HG03064 (cell line): ENCODE results near the gene HOXA1.

Source experiments
- ATAC-seq: cut with Tn5 transposase; IDR thresholded peaks from one replicate; pipeline ENCODE4 v1.9.1; 2021; ENCODE audit warnings: low read depth; ENCODE audit not compliant: unreplicated experiment

HOXA1 gene

DNA sequence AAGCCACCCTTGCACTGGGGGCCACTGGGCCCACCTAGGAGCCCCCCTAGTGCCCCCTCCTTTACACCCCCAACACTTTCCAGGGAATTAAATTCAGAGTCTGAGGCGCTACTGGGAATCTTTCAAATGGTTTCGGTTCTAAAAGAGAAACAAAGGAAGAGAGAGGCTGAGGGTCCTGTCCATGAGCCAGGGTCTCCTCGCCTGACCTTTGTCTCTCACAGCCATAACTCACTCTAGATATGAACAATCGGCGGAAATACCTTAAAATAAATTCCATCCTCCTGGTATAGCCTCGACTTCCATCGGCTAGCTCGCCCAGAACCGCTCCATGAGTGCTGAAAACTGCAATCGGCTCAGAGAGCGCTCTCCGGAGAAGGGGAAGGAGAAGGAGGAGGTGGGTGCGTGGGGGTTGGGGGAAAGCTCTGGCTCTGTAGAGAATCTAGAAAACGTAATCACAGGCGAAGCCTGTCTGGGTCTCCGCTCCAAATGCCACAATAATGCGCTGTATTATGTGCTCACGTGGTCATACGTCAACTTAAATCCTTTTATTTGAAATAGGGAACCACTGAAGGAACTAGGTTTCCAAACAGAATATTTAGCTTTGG is 22.2 kb upstream of the HOXA1 start:
- ATAC-seq, result no peak

DNA sequence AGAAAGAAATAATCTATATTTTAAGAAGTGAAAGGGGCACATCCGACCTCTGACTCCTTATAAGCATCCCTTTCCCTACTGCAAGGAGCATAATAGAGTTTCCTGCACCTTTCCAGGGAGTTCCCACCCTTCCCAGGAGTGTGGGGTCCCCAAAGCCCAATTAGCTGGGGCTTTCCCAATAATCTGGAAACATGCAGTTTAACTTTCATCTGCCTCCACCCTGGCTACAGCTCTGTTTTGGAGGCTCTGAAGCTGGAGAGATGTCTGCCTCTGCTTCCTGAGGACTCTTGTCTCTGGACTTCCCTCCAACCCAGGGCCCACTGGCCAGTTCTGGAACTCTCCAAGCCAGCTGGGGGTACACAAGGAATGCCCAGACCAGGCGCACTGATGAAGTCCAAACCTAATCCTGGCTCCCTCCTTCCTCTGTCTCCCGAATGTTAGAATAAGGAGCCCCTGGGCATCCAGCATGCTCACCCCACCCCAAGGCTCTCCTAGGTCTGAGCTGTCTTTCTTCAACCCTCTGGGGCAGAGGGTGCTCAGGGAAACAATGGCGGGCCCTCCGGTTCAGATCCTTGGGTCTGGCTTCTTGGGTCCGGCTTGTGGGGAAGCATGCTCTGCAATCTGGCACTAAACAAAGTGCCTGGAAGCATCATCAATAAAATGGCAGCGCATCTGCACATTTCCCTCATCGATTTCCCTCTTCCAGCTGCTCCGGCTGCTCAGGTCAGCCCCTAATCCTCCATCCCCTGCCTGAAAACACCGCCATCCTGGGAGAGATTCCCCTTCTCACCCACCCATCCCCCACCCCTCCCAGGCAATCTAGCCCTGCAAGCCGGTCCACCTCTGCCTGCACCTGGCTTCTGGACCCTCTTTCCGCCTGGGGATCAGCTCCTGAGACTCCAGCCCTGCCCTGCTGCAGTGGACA is 21.4 kb upstream of the HOXA1 start:
- no peak for ATAC-seq

DNA sequence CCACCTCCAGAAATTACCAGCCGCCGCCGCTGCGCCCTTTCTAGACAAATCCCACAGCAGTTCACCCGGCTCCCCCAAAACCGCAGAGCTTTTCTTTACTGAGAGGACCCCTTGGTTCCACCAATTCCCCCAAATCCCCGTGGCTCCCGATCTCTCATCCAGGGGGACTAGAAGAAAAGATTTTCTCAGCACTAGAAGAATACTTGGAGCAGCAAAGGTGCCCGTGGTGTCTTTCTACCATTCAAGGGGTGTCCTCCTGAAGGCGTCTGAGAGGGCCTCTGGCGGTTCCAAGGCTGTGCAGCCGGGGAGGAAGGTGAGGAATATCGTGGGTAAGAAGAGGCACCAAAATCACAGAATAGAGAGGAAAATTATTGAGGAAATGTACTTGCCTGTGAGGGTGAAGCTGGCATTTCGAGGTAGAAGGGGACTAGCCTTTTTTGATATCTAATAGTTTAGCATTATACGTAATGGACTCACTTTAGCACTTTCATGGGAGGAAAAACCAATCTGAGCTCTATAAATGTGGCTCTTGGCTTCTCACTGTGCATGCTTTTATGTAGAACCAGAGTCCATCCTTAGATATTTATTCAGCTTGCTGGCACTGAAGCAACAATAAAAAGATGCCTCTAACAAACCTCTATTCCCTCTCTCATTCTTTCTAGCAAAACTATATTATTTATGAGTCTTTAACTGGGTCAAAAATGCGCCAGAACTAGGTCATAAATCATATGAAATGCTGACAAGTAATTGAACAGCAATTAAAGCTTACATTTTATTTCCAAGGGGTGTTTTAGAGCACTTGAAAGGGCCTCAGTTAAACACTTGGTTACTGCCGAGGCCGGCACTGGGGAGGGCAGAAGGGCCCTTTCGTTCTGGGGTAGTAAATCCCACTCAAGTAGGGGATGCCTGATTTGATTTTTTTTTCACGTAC is 20.5 kb upstream of the HOXA1 start:
- no peak for ATAC-seq

DNA sequence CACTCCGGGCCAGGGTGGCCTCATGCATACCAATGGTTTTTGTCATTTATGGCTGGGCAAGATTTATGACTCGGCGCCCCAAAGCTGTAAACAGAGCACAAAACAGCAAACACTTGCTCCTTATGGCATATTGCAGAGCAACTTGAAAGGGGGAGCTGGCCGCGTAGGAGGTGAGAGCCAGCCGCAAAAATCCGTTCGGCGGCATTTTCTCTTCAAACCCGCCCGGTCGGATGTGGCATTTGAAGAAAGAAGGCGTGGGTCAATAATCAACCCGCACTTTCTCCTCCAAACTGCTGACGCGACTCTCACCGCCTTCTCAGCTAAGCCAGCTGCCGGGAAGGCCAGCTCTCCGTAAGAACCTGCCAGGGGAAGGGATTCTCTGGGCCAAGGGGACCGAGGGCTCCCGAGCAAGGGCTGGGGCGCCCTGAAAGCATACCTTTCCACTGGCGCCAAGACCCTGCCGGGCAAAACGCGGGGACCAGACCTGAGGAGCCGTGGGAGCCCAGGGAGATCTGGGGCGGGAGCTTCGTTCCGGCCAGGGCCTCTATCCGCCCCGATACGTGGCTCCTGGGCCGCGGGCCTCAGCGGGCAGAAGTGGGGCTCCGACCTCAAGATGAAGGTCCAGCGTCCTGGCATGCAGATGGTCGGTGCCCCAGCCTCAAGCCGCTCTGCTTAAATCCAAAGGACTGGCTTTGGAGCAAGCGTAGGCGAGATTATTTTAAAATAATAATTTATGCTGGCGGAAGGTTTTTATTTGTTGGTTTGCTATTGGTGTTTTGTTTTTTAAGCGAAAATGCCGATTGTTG is 19.6 kb upstream of the HOXA1 start:
- no peak for ATAC-seq

DNA sequence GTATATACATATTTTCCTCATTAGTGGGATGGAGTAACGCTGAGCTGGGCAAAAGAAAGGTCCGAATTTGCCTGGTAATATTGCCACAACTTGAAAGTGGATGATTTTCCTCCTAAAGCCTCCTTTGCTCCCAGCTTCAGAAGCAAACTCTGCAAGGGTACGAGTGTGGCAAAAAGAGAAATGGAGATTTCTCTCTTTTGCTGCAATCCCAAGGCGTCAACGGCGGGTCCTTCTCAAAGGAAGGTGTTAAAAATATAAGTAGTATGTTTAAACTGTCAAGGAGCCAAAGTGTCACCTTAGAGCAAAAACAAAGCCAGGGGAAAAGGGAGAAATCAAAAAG is 19.1 kb upstream of the HOXA1 start:
- no peak for ATAC-seq

DNA sequence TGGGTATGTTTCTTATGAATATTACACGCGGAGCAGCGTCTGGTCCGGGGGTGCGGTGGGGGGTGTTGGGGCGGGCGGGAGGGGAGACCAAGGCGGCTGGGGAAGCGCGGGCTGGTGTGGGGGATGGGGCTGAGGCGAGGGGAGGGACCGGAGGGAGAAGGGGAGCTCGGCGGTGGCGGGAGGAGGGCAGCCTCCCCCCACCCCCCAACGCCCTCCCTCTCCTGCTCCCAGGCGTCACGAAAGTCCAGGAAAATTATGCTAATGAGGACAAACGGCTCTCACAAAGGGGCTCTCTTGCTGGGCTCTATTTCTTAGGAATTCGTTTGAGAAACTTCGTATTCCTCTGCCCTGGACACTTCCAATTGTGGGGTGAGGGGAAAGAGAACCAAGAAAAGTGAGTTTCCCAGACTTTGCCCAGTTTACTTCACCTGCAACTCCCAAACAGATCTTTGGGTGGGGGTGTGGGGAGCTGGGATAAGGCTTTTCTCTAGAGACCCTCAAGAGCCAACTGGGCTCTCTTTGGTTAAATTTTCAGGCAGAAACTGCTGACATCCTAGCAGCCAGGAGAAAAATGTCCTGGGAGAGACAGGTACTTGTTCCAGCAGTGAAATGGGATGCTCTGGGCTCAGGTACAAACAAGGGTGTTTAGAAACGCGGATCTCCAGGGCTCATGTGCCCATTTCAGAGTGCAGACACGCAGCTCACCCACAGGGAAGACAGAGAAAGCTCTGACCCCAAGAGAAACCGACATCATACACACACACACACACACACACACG is 18.4 kb upstream of the HOXA1 start:
- ATAC-seq, result no peak

DNA sequence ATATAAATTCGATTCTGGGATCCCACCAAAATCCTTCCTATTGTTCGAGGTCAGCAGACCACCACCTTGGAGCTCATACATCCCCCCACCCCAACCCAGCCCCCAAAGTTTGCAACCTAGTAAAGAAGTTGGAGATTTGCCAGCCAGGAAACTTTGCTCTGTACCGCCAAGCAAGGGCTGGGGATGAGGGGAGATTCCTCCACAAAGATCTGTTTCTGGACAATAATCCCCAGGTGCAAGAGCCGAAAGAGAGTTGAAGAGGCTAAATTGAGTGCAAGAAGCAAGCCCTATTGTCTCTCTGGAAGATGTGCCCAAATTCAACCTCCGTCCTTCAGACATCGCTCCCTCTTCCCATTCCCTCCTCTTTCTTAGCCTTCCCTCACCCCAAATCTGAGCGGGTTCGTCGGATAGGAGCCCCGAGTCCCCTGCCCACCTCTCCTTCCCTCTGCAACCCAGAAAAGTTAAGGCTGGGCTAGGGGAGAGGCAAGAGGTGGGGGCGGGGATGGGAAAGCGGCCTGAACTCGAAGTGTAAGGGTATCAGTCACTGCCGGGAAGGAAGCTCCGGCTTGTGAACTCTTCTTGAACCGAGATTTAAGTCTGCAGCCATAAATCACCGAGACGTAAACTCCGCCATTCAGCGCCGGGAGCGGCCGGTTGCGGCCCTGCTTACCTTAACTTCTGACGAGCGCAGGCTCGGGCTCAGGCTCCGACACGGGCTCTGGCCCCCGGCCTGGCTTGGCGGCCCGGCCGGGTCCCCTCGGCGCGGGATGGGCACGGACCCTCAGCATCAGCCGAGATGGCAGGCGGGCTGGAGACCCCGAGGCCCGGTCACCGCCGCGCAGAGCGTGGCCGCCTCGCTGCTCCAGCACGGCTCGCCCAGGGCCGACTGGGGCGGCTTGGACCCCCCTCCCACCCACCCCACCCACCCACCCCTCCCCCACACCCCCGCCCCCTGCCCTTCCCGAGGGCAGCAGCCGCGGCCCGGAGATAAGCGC is 17.5 kb upstream of the HOXA1 start:
- ATAC-seq, result no peak

DNA sequence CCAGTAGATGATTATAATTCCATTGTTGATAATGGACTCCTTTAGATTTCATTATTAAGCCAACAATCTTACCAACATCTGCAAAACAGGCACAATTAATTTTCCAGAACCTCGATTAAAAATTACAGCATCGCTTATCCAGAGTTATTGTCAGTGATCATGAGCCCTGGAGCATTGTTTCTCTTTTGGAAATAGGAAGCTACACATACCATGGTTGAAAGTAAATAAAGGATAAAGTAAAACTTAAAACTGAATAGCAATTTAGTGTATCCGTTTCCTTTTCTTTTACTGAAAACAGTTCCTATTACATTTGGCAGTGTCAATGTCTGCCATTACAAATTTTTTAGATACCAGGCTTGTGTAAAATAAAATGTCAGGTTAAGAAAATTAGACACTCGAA is 16.6 kb upstream of the HOXA1 start:
- ATAC-seq, result no peak

DNA sequence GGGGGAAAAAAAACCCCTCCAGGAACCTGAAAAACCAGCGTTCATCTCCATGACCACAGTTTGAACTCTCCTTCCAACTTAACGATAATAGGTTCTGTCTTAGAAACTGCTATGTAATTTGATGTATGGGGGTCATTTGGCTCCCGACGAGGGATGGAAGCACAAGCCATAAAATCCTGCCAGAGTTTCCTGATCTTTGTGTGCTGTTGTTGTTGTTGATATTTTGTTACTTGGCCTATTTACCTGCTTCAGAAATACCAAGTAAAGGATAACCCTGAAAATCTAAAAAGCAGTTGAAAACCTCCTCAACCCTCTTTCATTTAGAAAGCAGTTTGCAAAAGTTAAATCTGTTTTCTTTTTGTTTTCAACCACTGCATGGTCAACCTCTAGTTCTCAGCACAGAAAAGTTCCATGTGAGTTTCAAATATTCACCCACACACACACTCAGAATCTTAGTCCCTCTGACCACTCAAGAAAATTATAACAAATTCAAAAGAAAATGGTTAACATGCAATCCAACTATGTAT is 16.0 kb upstream of the HOXA1 start:
- no peak for ATAC-seq

DNA sequence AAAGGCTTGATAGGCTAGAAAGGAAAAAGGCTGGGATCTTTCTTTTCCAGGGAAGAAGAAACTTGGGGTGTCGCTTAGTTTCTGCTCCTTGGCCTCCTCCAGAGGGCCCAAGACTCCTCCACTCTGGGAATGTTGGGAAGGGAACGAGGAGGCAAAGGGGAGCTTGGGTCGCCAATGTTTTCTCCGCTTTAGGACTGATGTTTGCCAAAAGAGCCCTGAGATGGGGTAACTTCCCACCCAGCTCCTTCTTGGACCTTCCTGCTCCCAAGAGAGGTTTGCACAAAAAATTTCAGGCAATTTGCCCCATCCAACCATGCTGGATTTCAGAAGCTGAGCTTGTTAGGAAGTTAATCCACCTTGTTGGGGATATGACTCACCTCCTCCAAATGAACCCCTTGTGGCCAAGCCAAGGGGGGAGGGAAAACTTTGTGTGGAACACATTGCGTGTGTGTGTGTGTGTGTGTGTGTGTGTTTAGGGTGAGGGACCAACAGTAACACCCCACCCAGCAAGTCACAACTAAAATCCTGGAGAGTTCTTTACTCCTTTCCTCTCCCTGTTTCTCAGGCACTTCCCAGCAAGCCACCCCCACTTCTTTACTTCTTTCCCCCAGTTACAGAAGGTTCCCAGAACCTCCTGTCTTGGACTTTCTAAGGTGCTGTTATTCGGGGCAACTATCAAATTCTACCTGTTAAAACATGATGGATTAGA is 15.4 kb upstream of the HOXA1 start:
- ATAC-seq, result no peak

DNA sequence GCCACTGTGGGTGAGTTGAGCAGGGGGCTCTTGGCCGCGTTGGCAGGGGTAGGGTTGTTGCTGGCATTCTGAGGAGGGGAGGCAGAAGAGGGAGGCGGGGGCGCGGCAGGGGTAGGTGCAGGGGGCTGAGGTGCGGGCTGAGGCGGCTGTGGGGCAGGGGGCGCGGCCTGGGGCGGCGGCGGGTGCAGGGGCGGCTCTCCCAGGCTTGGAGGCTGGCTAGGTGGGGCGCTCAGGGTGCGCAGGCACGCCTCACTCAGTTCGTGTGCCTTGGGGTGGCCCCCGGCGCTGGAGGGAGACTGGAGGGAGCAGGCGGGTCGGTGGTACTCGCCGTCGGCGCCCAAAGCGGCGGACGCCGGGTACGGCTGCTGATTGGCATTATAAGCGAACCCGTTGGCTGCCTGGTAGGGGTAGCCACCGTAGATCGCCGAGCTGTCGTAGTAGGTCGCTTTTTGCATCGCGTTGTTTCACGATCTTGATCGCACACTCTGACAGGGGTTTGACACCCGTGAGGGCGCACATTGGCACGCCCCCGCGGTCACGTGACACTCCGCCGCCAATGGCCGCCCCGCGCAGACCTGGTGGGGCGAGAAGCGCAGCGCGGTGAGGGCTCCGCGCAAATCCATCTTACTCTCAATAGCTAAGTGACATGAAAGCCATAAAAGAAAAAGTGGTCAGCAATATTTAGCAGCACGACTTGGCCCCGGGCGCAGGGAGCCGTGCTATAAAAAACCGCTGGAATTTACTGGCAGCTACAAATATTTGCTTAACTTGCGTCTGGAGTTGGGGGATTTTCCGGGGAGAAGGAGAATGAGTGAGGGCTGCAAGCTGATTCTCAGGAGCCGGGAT is 14.6 kb upstream of the HOXA1 start:
- ATAC-seq, result no peak

DNA sequence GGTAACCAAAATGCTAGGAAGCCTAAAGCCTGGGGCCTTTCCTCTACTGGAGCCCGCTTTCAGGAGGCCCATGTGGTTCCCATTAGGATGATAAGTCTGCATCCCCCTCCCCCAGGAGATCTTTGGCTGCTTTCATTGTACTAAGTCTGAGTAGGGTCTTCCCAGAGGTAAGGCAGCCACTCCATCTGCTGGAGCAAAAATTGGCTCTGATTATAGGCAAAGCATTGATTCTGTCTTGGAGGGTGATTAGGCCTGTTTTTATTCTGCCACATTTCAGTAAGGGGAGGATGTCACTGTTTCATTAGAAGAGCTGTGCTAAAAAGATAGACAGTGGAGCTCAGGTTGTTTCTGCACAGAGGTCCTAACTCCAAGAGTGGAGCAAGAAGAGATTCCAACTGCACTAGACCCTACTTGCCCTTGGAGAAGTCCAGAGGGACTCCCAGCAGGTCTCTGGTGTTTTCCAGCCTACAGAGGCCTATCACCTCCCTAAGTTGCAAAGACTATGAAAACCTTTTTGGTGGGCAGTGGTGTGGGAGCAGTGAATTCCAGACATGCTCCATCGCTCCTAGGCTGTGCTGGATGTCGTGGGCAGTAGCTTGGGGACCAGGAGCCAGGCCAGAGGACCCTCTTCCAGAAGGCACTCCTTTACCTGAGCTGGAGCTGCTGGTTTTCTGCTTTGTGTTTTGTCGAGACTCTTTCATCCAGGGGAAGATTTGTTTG is 13.8 kb upstream of the HOXA1 start:
- no peak for ATAC-seq

DNA sequence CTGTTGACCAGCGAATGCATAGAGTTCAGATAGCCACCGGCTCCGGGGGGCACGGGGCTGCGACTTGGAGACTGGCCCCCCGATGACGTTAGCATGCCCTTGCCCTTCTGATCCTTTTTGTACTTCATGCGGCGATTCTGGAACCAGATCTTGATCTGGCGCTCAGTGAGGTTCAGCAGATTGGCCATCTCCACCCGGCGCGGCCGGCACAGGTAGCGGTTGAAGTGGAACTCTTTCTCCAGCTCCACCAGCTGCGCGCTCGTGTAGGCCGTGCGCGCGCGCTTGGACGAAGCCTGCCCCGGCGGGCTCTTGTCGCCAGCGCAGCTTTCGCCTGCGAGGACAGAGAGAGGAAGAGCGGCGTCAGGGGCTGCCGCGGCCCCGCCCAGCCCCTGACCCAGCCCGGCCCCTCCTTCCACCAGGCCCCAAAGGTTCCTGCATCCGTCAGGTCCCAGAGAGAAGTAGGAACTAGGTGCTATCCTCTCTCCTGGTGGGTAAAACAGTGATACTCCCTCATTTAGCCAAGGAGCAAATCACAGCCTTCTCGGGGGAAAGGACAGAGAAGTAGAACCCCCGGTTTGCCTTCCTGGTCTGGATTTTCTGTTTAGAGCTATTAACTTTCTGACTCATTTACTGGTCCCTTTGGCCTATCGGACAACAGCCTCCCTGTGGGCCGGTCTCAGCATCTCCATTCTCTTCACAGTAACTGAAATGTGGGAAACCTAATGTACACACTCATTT is 12.8 kb upstream of the HOXA1 start:
- no peak for ATAC-seq

DNA sequence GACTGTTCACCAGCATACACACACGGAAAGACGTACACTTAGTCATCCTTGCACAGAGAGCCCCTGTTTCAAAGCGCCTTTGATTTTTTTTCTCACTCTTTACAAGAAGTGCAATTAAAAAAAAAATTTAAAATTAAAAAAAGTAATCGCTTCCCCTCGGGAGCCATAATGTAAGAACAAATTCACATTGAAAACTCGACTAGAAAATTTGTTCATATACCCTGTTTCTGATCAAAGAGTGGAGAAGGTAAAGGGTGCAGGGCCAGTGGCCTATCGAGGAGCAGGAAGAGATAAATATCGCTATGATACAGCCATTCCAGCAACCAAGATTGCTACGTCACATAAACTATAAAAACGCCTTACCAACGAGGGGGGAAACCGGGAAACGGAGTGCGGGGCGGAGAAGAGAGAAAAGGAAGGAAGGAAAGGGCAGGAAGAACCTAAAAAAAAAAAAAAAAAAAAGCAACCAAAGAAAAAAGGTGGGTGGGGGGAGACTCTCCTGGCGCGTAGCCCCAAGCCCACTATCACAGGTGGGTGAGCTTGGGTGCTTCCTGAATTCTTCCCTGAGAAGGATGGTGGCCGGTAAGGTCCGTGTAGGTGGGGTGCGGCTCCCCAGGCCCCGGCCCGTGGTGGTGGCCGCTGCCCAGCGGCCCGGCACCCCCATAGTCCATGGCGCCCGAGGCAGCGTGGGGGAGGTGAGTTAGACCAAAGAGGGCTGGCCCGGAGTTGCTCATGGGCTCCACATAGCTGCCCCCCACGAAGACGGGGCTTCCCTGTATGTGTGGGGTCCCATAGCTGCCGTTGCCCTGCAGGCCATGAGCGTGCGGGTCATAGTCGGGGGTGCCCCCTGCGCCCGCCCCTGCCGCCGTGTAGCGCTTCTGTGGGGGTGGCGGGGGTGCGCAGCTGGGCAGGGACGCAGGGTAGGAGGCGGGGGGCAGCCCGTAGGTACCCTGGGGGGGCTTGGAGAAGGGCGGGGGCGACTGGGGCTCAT is 11.9 kb upstream of the HOXA1 start:
- ATAC-seq, result no peak
